NK-92 treated with Interleukin-12 subunit alpha and Interleukin-12 subunit beta, amount 100 ng/mL, for 24 hours (cell line): Measurements from ENCODE around the gene AKR1C2.
"Not testable (repeated sequence)": the region's sequence is repeated elsewhere in the genome, so short reads cannot be mapped to it uniquely, and the experiment has no call there.

Experiments used
- DNase-seq: peaks from one replicate; lab custom pipeline; 2025; lab: John Stamatoyannopoulos, UW

AKR1C2 gene

DNA sequence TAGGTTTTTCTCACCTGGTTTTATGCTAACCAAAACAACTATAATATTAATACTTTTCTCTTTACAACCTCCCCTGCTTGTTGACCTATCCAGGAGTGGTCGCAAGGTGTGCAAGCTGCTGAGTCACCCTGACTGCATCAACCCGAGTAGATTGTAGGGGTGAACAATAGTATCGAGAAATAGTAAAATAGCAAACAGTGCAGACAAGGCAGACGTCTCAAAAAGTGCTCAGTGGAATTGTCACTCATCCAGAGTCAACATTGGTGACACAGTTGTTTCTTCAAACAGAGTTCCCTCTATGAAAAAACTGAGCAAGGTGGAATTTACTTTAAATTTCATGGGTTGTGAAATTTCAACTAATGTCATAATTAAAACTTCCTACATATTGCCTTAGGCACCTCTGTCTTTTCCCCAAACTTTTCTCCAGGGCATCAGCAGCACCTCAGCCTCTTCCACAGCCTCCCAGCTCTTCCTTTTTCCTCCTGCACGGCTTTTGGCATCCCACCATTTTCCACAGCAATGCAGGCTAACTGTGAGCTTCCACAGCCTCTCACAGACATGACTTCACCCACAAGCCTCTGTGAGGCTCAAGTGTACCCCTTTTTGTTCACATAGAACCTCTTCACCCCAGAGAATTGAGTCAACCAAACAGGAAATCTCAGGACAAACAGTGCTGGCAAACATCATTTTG, 46.6 kb downstream of the AKR1C2 start:
- DNase-seq = not testable (repeated sequence)

GRCh38 chr10:4956088-4956487, 47.6 kb downstream of the AKR1C2 start:
- DNase-seq = not testable (repeated sequence)

DNA sequence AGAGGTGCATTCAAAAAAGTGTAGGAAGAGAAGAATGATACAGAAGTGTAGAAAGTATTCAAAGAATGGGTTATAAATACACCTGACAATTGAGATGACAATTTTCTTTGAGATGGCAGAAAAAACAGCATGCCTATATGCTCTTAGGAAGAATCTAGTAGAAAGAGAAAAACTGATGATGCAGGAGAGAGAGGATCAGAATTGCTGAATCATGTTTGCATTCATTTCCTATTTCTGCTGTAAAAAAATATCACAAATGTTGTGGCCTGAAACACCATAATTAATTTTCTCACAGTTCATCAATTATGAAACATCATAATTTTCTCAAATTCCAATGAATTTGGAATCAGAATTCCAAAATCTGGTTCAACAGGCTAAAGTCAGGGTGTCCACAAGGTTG, 50.3 kb downstream of the AKR1C2 start:
- DNase-seq = no peak

GRCh38 chr10:4951512-4952162, 52.0 kb downstream of the AKR1C2 start:
- DNase-seq = not testable (repeated sequence)

DNA sequence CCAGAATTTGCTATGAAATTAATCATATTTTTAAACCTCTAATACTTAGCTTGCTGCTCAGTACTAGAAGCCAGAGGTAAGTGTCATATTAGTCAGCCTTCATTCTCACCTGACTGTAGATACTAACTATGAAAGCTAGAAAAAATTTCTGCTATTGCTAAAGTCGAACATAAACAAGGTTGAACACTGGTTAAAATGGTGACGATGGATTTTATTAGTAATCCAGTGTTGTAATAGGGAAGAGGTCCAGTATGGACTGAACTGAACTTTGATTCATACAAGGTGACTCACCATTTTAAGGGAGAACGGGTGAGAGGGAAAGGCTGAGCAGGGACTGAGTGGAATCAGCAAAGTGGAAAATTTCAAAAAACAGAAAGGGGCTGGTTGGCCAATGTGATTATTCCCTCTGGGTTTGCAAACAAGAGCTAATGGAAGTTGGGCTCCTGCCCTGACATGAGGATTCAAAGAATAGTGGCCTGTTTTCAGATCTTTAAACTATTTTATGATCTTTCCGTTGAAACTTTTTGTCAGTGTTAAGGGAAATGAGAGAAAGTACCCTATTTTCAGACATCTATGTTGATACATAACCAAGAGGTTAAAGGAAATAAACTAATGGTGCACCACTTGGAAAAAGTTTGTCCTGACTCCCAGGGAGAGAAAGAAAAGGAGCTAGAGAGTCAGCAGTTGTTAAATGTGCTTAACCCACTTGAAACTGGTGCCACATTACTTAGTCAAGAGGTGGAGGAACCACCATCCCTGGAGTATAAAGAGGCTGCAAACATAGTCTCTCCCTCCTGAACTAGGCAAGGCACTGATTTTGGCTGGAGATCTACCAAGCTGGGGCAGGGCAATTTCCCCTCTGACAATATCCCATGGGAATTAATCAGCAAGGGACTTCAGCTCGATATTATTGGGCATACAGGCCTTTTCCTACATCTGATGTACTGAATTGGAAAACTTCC, 55.7 kb downstream of the AKR1C2 start:
- no peak for DNase-seq

DNA sequence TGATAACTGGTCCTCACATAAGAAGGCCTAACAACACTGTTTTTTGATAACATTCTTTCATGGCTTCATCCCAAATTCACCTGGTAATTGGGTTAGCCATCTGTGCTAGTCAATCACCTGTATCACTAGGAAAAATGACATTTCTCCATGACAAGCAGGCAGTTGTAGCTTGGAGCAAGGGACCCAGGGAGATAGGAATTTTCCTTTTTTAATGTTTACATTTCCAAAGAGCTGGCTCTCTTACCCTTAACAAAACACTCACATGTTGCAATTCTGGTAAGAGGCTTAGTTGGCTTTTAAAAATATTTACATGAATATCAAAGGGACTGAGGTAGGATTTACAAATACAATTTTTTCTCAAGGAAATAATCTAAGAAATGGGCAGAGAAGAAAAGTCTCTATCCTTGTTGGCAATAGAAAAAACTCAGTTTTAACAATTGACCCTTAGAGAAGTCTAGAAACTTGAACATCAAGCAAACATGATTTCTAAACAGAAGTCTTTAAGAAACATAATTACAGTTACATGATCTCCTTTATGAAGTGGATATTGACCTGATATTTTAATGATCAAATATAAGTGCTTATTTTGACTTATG, 56.5 kb downstream of the AKR1C2 start:
- no peak for DNase-seq

GRCh38 chr10:4945766-4946717, 57.6 kb downstream of the AKR1C2 start:
- DNase-seq = no peak

DNA sequence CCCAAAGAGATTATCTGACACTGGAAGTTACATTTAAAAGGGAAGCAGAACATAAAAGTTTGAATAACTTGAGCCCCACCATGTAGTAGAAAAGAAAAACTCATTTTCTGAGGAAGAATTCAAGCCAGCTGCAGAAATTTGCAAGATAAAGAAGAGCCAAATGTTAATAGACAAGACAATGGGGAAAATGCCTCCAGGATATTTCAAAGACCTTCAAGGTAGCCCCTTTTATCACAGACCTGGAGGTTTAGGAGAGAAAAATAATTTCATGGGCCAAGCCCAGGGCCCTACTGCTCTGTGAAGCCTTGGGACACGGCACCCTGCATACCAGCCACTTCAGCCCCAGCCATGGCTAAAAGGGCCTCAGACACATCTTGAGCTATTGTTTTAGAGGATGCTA, 58.8 kb downstream of the AKR1C2 start:
- no peak for DNase-seq

GRCh38 chr10:4943821-4944220, 59.8 kb downstream of the AKR1C2 start:
- no peak for DNase-seq

DNA sequence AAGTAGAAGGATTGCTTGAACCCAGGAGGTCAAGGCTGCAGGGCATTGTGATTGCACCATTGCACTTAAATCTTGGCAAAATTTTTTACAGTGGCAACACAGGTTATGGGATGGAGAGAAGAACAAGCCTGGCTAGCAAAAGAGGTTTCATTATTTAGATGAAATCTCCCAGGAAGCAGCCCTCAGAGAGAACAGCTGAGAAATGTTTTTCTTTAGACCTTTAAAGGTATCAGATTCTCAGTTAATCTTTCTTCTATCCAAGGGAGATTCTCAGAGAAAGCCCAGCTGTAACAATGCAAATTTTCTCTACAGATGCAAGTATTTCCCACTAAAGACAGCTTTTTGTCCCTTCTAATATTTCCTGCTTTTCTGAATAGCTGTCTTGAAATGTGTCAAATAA, 60.2 kb downstream of the AKR1C2 start:
- not testable (repeated sequence) for DNase-seq

GRCh38 chr10:4942931-4943330, 60.7 kb downstream of the AKR1C2 start:
- DNase-seq = not testable (repeated sequence)

DNA sequence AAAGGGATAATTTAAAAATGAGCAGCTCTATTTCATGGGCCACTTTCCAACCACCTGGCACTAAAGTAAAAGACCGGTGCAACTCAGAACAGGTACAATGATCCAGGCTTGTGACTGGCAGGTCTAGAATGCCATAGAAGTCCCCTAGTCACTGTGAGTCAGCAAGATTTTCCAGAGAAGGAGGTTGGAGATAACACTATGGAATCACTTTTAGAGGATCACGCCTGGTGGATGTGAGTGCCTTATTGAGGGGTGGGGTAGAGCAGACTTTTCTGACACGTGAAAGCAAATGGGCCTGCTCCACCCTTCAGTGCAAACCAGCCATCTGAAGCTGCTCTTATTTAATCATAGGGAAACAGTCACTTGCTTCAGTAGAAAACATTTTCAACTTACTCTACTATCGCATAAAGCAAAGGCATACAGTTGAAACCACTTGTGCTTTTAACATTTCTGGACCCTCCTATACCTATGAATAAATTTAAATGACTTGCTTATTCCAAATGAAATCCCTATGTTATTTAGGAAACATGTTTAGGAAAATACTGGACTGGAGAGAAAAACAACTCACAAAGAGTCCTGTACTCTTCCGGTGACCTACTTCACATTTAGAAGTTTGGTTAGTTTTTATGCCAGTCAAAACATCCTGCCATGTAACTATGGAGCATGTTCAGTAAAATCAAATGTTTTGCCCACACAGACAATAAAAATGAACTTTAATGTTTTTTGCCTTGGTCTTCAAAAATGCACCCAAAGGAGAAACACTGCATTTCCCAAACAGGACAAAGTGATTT, 61.9 kb downstream of the AKR1C2 start:
- no peak for DNase-seq

GRCh38 chr10:4940909-4941308, 62.7 kb downstream of the AKR1C2 start:
- not testable (repeated sequence) for DNase-seq

- not testable (repeated sequence) for DNase-seq
Observed at GRCh38 chr10:4940073-4940428, 63.6 kb downstream of the AKR1C2 start.

DNA sequence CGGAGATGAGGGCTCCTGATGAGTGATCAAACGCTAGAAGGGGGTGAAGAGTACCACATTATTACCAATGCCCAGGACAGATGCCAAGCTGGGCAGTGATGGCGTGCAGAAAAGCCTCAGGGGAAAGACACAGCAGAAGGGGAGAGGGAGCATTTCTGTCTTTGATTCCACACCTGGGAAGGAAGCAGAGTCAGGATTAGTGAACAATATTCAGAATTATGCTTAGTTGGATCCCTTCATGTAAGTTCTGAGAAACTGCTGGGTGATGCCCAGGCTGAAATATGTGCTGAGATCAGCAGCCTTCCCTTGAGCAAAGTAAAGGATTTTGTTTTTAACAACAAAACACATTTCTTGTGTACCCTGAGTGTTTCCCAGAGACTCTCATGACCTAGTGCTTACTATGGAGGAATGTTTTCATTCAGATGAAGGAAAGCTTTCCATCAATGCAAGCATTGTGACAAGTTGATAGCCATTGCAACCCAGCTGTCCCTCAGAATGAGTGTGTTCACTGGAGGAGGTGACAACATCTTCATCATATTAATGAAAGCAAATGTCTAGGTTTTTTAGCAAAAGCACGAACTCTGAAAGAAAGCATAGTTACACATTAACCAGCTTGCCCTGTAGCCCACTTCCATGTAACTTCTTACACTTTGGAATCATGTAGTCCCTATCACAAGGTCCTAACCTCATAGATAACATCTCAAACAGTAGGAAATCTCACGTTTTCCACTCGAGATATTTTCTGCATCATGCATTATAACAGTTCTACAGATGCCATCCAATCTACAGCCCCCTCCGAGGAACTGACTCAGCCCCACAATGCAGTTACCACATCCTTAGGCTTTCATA, 64.2 kb downstream of the AKR1C2 start:
- DNase-seq = no peak
